IMR-90 (cell line): ENCODE results near the gene FXYD3. TPM values are rescaled to one million over a fixed set of nuclear protein-coding genes. Genes with fewer than 3 reads are reported as not detected.
A peak's percentile ranks its signal among the peaks of the same experiment; 100 is the strongest.

Source experiments
- ATAC-seq: fragments of 200-7000 bp; cut with Tn5 transposase; 2 replicates; pipeline ENCODE4 v1.9.1; 2020; ENCODE audit warnings: low read depth, mild to moderate bottlenecking, moderate library complexity
- BruUV-seq: library from RNA; stranded (reverse); fragments of 400-500 nt; replicated peaks from 2 replicates; lab custom pipeline; 2021; lab: Mats Ljungman, UMichigan
- CTCF ChIA-PET: fragments of 300-600 bp; formaldehyde crosslinking; extraction: SDS; loops from one replicate; lab custom pipeline; 2021; ENCODE audit warnings: antibody characterized with exemption; lab: Yijun Ruan, JAX
- POLR2A ChIA-PET: fragments of 300-600 bp; sonication (Branson Sonifier 250); formaldehyde crosslinking; loops from one replicate; lab custom pipeline; 2022; ENCODE audit warnings: antibody characterized with exemption; ENCODE audit not compliant: unreplicated experiment; lab: Charles Lee
- DNase-seq: peaks from one replicate; pipeline ENCODE4 v3.0.0; 2013
- H2AFZ ChIP-seq: replicated peaks from 2 replicates; pipeline ENCODE3; 2013; ENCODE audit warnings: low read length, mild to moderate bottlenecking; ENCODE audit not compliant: poor library complexity
- H2AK5ac ChIP-seq: 2 replicates; pipeline ENCODE4 v1.6.1; 2013; ENCODE audit warnings: low read depth, low read length, inconsistent platforms
- H2AK9ac ChIP-seq: replicated peaks from 2 replicates; pipeline ENCODE3; 2013; ENCODE audit warnings: mild to moderate bottlenecking, low read depth, low read length, moderate library complexity; ENCODE audit not compliant: poor library complexity
- H2BK120ac ChIP-seq: 2 replicates; pipeline ENCODE4 v1.6.1; 2013; ENCODE audit warnings: low read depth, low read length, inconsistent platforms
- H2BK15ac ChIP-seq: 3 replicates; pipeline ENCODE4 v1.6.1; 2013; ENCODE audit warnings: low read depth, low read length, inconsistent platforms
- H2BK20ac ChIP-seq: 2 replicates; pipeline ENCODE4 v1.6.1; 2013; ENCODE audit warnings: low read depth, mild to moderate bottlenecking, inconsistent platforms, low read length, moderate library complexity
- H2BK5ac ChIP-seq: 2 replicates; pipeline ENCODE4 v1.6.1; 2013; ENCODE audit warnings: mild to moderate bottlenecking, low read depth, low read length, inconsistent platforms; ENCODE audit not compliant: poor library complexity, severe bottlenecking
- H3K14ac ChIP-seq: replicated peaks from 2 replicates; pipeline ENCODE4 v1.6.1; 2013; ENCODE audit warnings: low read depth, low read length, inconsistent platforms
- H3K18ac ChIP-seq: 2 replicates; pipeline ENCODE4 v1.6.1; 2013; ENCODE audit warnings: low read depth, low read length, control low read depth
- H3K23ac ChIP-seq: 2 replicates; pipeline ENCODE4 v1.6.1; 2013; ENCODE audit warnings: low read depth, low read length, inconsistent platforms
- H3K27ac ChIP-seq: 2 replicates; pipeline ENCODE4 v1.5.1; 2013; ENCODE audit warnings: mild to moderate bottlenecking, control low read depth, low read length; ENCODE audit not compliant: insufficient read depth
- H3K27me3 ChIP-seq: 2 replicates; pipeline ENCODE4 v1.6.1; 2013; ENCODE audit warnings: low read length; ENCODE audit not compliant: control insufficient read depth, insufficient read depth
- H3K36me3 ChIP-seq: 2 replicates; pipeline ENCODE4 v1.6.1; 2013; ENCODE audit warnings: low read length, mixed read lengths; ENCODE audit not compliant: control insufficient read depth, insufficient read depth
- H3K4ac ChIP-seq: 2 replicates; pipeline ENCODE4 v1.6.1; 2013; ENCODE audit warnings: low read depth, low read length, inconsistent platforms
- H3K4me1 ChIP-seq: 2 replicates; pipeline ENCODE4 v1.6.1; 2013; ENCODE audit warnings: low read length, mixed read lengths; ENCODE audit not compliant: control insufficient read depth, insufficient read depth
- H3K4me2 ChIP-seq: 2 replicates; pipeline ENCODE4 v1.6.1; 2013; ENCODE audit warnings: low read depth, mild to moderate bottlenecking, control low read depth, low read length, moderate library complexity
- H3K4me3 ChIP-seq: 2 replicates; pipeline ENCODE4 v1.5.1; 2013; ENCODE audit warnings: low read depth, mild to moderate bottlenecking, control low read depth, low read length, moderate library complexity; ENCODE audit not compliant: insufficient read depth
- H3K56ac ChIP-seq: 2 replicates; pipeline ENCODE4 v1.6.1; 2013; ENCODE audit warnings: low read length, inconsistent platforms; ENCODE audit not compliant: insufficient read depth; ENCODE audit errors: extremely low read depth
- H3K79me1 ChIP-seq, 2 experiments: 2 replicates each; pipeline ENCODE4 v1.6.1; 2013; ENCODE audit warnings: low read length in 2 of 2, inconsistent platforms in 1 of 2, low read depth in 1 of 2
- H3K9ac ChIP-seq: 2 replicates; pipeline ENCODE4 v1.6.1; 2013; ENCODE audit warnings: low read depth, low read length, control low read depth
- H3K9me1 ChIP-seq: 2 replicates; pipeline ENCODE4 v1.6.1; 2013; ENCODE audit warnings: low read length, inconsistent platforms; ENCODE audit not compliant: insufficient read depth
- H3K9me3 ChIP-seq: 2 replicates; pipeline ENCODE4 v1.6.1; 2013; ENCODE audit warnings: low read length; ENCODE audit not compliant: control insufficient read depth, insufficient read depth
- H4K20me1 ChIP-seq: 2 replicates; pipeline ENCODE4 v1.6.1; 2013; ENCODE audit warnings: low read length, inconsistent platforms; ENCODE audit not compliant: insufficient read depth
- H4K5ac ChIP-seq: 2 replicates; pipeline ENCODE4 v1.6.1; 2013; ENCODE audit warnings: mild to moderate bottlenecking, low read depth, low read length, control low read depth
- H4K8ac ChIP-seq, 2 experiments: 2 replicates each; pipeline ENCODE4 v1.6.1; 2013; ENCODE audit warnings: low read depth in 2 of 2, low read length in 2 of 2, control low read depth in 1 of 2, inconsistent platforms in 1 of 2
- H4K91ac ChIP-seq: 2 replicates; pipeline ENCODE4 v1.6.1; 2013; ENCODE audit warnings: low read depth, low read length, inconsistent platforms; ENCODE audit not compliant: insufficient read depth
- BHLHE40 ChIP-seq: fragments of 150-350 bp; IDR thresholded peaks from 2 replicates; pipeline ENCODE4 v1.6.1; 2016; ENCODE audit warnings: mild to moderate bottlenecking, low read depth, low read length
- CEBPB ChIP-seq: IDR thresholded peaks from 2 replicates; pipeline ENCODE4 v1.6.1; 2012; ENCODE audit warnings: low read depth, low read length, improper control_type of control experiment
- CTCF ChIP-seq: conservative IDR thresholded peaks from 2 replicates; pipeline ENCODE4 v1.5.1; 2012; ENCODE audit warnings: mild to moderate bottlenecking, low read depth, low read length, improper control_type of control experiment
- FOS ChIP-seq: fragments of 150-350 bp; IDR thresholded peaks from 2 replicates; pipeline ENCODE4 v1.6.1; 2016; ENCODE audit warnings: low read depth, low read length
- NFE2L2 ChIP-seq: fragments of 150-350 bp; IDR thresholded peaks from 2 replicates; pipeline ENCODE4 v1.6.1; 2016; ENCODE audit warnings: low read depth, mild to moderate bottlenecking, low read length
- RCOR1 ChIP-seq: IDR thresholded peaks from 2 replicates; pipeline ENCODE4 v1.6.1; 2012; ENCODE audit warnings: mild to moderate bottlenecking, low read length, improper control_type of control experiment; ENCODE audit not compliant: insufficient replicate concordance
- RFX5 ChIP-seq: IDR thresholded peaks from 2 replicates; pipeline ENCODE4 v1.8.0; 2012; ENCODE audit warnings: low read depth, mild to moderate bottlenecking, low read length, moderate library complexity
- USF2 ChIP-seq: fragments of 150-350 bp; IDR thresholded peaks from 2 replicates; pipeline ENCODE4 v1.6.1; 2017; ENCODE audit warnings: mild to moderate bottlenecking, antibody characterized with exemption, low read length, low read depth
- WGBS, 2 experiments: methylation state at CpG; one replicate each; pipeline versions ENCODE4 v1.1.5 to v1.1.7; 2013; ENCODE audit warnings: missing lambda C conversion rate in 2 of 2; ENCODE audit not compliant: insufficient read length in 1 of 2; ENCODE audit errors: extremely low coverage in 2 of 2; 5-methylcytosine and 5-hydroxymethylcytosine counted together
- dilution Hi-C: fragments of 300-500 bp; cut with HindIII; formaldehyde crosslinking; loops from one replicate; pipeline ENCODE4 v1.14.3; 2018; ENCODE audit warnings: low sequenced_read_pairs; ENCODE audit not compliant: unreplicated experiment
- in situ Hi-C: fragments of 300-500 bp; cut with MboI; formaldehyde crosslinking; loops from 3 replicates; pipeline ENCODE4 v1.14.3; 2019; ENCODE audit warnings: low sequenced_read_pairs, inconsistent platforms, mixed read lengths
- intact Hi-C: fragments of 100-400 bp; cut with micrococcal nuclease; formaldehyde crosslinking; loops from 2 replicates; pipeline ENCODE4 v1.10.0; 2022
- polyA plus RNA-seq, 3 experiments: library from polyadenylated mRNA; depleted of rRNA; stranded (reverse); fragments of >200 nt; gene quantifications; 2 replicates each; pipeline ENCODE4 v1.2.3, GENCODE V29; 2012; ENCODE audit warnings: low replicate concordance in 1 of 3
- total RNA-seq: library from RNA; depleted of rRNA; stranded (reverse); fragments of >200 nt; gene quantifications from 2 replicates; pipeline ENCODE4 v1.2.3, GENCODE V29; 2012

Gene FXYD3
- total and polyA plus RNA-seq, 2 of the 4 experiments (the other 2 are of a cell fraction), result not detected

- Histone ChIP-seq H3K4me3 (no peak overlapping the region), H3K27me3 (peaks cover 3% of the 10 kb centered on the region; the same call in 1 of the 2 replicates), H4K8ac (no peak overlapping the region), H3K9me1 (no peaks in the 10 kb centered on the region), H3K9me3 (no peaks in the 10 kb centered on the region), H4K5ac (no peak overlapping the region), H4K20me1 (no peaks in the 10 kb centered on the region), H3K4me2 (no peak overlapping the region), H2AK9ac (no peak overlapping the region), H3K27ac (no peak overlapping the region), H3K36me3 (no peaks in the 10 kb centered on the region), H3K23ac (no peak overlapping the region), H2AFZ (peak overlapping the region; percentile 32), H2BK15ac (no peak overlapping the region), H4K91ac (no peak overlapping the region), H3K9ac (no peak overlapping the region), H2BK20ac (no peak overlapping the region), H3K79me1 (no peaks in the 10 kb centered on the region), H2BK120ac (no peak overlapping the region), H2AK5ac (no peak overlapping the region), H3K56ac (no peak overlapping the region), H3K18ac (no peak overlapping the region), H3K4ac (no peak overlapping the region), H2BK5ac (no peak overlapping the region), H3K4me1 (no peaks in the 10 kb centered on the region), H3K14ac (no peak overlapping the region)
- dilution Hi-C loops, result no loop called here
- ChIA-PET POLR2A (no interaction called here), CTCF (no interaction called here)
- 93% methylated on average over 3 of the region's 5 CpGs; no CpG with 5 or more reads in 1 of the 2 experiments for WGBS, 2 experiments
- intact Hi-C loops, result no loop called here
- TF ChIP-seq BHLHE40 (no peak), CEBPB (no peak), USF2 (no peak), NFE2L2 (no peak), FOS (no peak), CTCF (no peak), RCOR1 (no peak), RFX5 (no peak)
- ATAC-seq (no peak), DNase-seq (no peak)
- no TSS peak for BruUV-seq
- in situ Hi-C loops, result no loop called here
Observed at GRCh38 chr19:35093430-35093829, 22.2 kb upstream of the FXYD3 start.
